ENCODE results near the gene ACP6.

ACP6 gene

GRCh38 chr1:147600119-147601111, 69.9 kb downstream of the ACP6 start:
- DNase-seq (ENCODE audit: extremely low read depth, insufficient read length), result no peak
- H3K4me3 ChIP-seq (replicated peaks; ENCODE audit: low read depth, low read length), result peak overlapping the region; percentile 81

GRCh38 chr1:147599362-147600118, 70.8 kb downstream of the ACP6 start:
- no peak for TF ChIP-seq CTCF (IDR thresholded peaks at IDR 0.05; ENCODE audit: insufficient read depth, low read length, poor library complexity, severe bottlenecking)
- Histone ChIP-seq H3K36me3 (ENCODE audit: control insufficient read depth, insufficient read depth, low read length) (no peaks in the 10 kb centered on the region), H3K27me3 (replicated peaks; ENCODE audit: control insufficient read depth, insufficient read depth, low read length) (peaks cover 3% of the 10 kb centered on the region), H3K4me3 (replicated peaks; ENCODE audit: low read depth, low read length) (peak overlapping the region; percentile 81)
- peak; percentile 93 for DNase-seq (ENCODE audit: extremely low read depth, insufficient read length)

More at GRCh38 chr1:147600119-147601111, 69.9 kb downstream of the ACP6 start:
- Histone ChIP-seq H3K36me3 (ENCODE audit: control insufficient read depth, insufficient read depth, low read length) (no peaks in the 10 kb centered on the region), H3K27me3 (replicated peaks; ENCODE audit: control insufficient read depth, insufficient read depth, low read length) (peaks cover 3% of the 10 kb centered on the region)
- TF ChIP-seq CTCF (IDR thresholded peaks at IDR 0.05; ENCODE audit: insufficient read depth, low read length, poor library complexity, severe bottlenecking), result no peak

GRCh38 chr1:147598621-147599361, 71.5 kb downstream of the ACP6 start:
- no peaks in the 10 kb centered on the region for H3K36me3 ChIP-seq (ENCODE audit: control insufficient read depth, insufficient read depth, low read length)
- TF ChIP-seq CTCF (IDR thresholded peaks at IDR 0.05; ENCODE audit: insufficient read depth, low read length, poor library complexity, severe bottlenecking), result no peak
- peak overlapping the region; percentile 81 for H3K4me3 ChIP-seq (replicated peaks; ENCODE audit: low read depth, low read length)
- no peak for DNase-seq (ENCODE audit: extremely low read depth, insufficient read length)
- H3K27me3 ChIP-seq (replicated peaks; ENCODE audit: control insufficient read depth, insufficient read depth, low read length), result peaks cover 3% of the 10 kb centered on the region

GRCh38 chr1:147597010-147597409, 73.3 kb downstream of the ACP6 start:
- no peak for DNase-seq (ENCODE audit: extremely low read depth, insufficient read length)
- Histone ChIP-seq H3K27me3 (replicated peaks; ENCODE audit: control insufficient read depth, insufficient read depth, low read length) (peaks cover 3% of the 10 kb centered on the region), H3K36me3 (ENCODE audit: control insufficient read depth, insufficient read depth, low read length) (no peaks in the 10 kb centered on the region), H3K4me3 (replicated peaks; ENCODE audit: low read depth, low read length) (no peak overlapping the region)
- TF ChIP-seq CTCF (IDR thresholded peaks at IDR 0.05; ENCODE audit: insufficient read depth, low read length, poor library complexity, severe bottlenecking), result no peak

Measured in GM06990 (cell line).